ENCODE data around the gene IMMT.

Gene IMMT

DNA sequence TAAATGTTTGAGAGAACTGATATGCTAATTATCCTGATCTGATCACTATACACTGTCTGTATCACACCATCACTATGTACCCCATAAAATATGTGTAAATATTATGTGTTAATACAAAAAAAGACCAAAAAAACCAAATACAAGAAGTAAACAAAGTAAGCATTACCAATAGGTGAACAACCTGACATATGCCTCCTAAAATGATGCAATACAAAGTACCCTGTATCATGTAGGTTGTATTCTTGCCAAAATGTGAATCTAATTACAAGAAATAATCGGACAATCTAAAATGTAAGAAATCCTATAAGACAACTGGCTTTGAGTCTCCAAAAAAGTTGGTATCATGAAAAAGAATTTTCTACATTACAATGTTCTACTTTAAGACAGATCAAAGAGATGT lies 97.3 kb downstream of the IMMT start:
- H3K36me3 ChIP-seq: peaks cover 18% of the 10 kb centered on the region
- no peak for TF ChIP-seq CTCF (IDR thresholded peaks at IDR 0.05; ENCODE audit: low read depth, low read length)

GRCh38 chr2:86097114-86097896 lies 98.0 kb downstream of the IMMT start:
- Histone ChIP-seq H3K4me3 (ENCODE audit: low read depth, low read length) (no peak overlapping the region), H3K4me1 (no peaks in the 10 kb centered on the region), H3K36me3 (peaks cover 15% of the 10 kb centered on the region), H3K9me3 (no peaks in the 10 kb centered on the region), H3K27me3 (no peaks in the 10 kb centered on the region)
- no peak for DNase-seq
- TF ChIP-seq CTCF (IDR thresholded peaks at IDR 0.05; ENCODE audit: low read depth, low read length): no peak

More for the DNA sequence above, 97.3 kb downstream of the IMMT start:
- H3K4me3 ChIP-seq (ENCODE audit: low read depth, low read length): no peak overlapping the region
- H3K27me3 ChIP-seq: no peaks in the 10 kb centered on the region
- no peak for DNase-seq
- H3K9me3 ChIP-seq: no peaks in the 10 kb centered on the region
- H3K4me1 ChIP-seq: no peaks in the 10 kb centered on the region

DNA sequence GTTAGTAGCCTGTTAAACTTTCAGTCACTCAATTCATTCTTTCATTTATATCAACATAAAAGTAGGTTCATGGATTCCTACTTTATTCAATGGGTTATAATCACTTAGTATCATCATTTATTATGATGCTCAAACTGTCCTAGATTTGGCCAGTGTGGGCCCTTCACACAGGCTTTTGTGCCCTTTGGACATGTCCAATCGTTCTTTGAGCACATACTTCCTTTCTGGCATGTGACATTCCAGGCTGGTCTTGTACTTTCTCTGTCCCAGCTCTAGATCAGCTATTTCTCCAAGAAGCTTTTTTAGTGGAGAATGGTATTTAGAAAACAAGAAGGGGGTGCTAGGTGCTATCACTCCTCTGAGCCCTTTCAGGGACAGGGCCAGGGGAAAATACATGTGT lies 101.0 kb downstream of the IMMT start:
- no peaks in the 10 kb centered on the region for H3K27me3 ChIP-seq
- H3K9me3 ChIP-seq: no peaks in the 10 kb centered on the region
- no peak for TF ChIP-seq CTCF (IDR thresholded peaks at IDR 0.05; ENCODE audit: low read depth, low read length)
- H3K36me3 ChIP-seq: peaks cover 22% of the 10 kb centered on the region
- H3K4me3 ChIP-seq (ENCODE audit: low read depth, low read length): no peak overlapping the region
- H3K4me1 ChIP-seq: no peaks in the 10 kb centered on the region
- DNase-seq: no peak

Measured in BE2C (cell line).